DOHH2 (cell line): ENCODE data around the gene S100A10.

Experiments used
- CTCF ChIP-seq: fragments of 200-600 bp; sonication (generic); IDR thresholded peaks from one replicate; pipeline ENCODE4 v1.5.1; 2014; ENCODE audit warnings: antibody characterized with exemption, mild to moderate bottlenecking, low read depth, low read length; ENCODE audit not compliant: poor library complexity, severe bottlenecking
- EZH2phosphoT487 ChIP-seq: fragments of 200-600 bp; sonication (generic); IDR thresholded peaks from 2 replicates; pipeline ENCODE4 v1.6.1; 2017; ENCODE audit warnings: borderline replicate concordance, mild to moderate bottlenecking, antibody characterized with exemption, low read length, moderate library complexity, mixed read lengths

DNA sequence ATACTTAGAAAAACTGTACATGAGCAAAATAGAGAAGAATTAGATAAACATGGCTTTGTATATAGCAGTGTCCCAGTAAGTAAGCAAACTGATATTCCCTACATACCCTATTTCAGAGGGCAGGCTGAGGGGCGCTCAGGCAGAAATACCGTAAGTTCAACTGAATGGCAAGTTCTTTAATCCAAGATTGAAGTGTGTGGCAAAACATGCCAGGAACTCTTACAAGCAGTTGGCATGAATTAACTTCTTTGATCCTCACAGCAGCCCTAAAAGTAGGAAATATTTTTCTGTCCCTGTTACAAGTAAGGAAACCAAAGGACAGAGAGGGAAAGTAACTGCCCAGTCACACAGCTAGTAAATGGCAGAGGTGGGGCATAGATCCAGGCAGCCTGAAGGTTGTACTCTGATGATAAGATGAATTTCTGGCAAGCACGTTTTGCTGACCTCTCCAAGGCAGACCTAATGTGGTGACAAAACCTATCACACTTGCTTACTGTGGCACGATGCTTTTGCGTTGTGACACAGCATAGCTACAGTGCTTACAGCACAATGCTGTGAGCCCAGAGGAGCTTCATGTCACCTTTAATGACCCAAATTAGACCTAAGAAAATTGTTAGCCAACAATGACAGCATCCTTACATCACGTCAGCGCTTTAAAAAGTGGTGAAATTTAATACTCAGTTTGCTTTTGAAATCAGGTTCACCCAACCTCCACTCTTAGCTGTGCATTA, 49.4 kb downstream of the S100A10 start:
- TF ChIP-seq CTCF (no peak), EZH2phosphoT487 (no peak)
